ENCODE data around the gene REEP2. TPM values are rescaled to one million over a fixed set of nuclear protein-coding genes. Genes with fewer than 3 reads are reported as not detected.
"Not testable (repeated sequence)": the region's sequence is repeated elsewhere in the genome, so short reads cannot be mapped to it uniquely, and the experiment has no call there.

REEP2 gene
- total and polyA plus RNA-seq, 4 donors = 48.1 to 272 (median 167) TPM

DNA sequence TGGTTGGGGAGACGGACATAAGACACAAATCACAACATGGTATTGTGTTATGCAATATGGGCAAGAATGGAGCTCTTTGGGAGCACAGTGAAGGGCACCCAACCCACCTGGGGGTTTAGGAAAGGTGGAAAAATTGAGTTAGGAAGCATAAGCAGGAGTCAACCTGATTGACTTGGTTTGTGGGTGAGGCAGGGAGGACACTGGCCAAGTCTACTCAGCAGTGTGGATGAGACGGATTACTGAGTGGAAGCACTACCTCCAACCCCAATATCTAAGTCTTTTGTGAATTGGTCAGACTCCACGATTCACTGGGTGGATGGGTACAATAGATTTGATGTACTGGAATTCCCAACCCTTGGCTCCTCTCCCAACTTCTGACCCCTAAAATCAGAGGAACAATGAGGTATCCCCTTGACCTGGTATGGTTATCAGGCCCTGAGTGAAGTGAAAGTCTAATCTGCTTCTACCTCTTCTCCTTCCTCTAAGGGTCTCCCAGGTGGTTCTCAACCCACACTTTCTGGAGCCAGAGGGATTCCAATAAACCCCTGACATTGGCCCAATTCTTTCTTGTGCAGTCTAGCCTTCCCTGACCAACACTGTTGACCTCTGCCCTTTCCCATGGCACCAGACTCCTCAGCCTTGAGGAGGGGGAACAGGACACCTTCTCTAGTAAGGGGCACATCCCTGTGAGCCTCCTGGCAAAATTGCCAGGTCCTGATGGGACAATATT lies 31.6 kb downstream of the REEP2 start:
- WGBS (ENCODE audit: insufficient coverage) = 100% methylated on average over 1 of the region's 3 CpGs
- H3K27ac ChIP-seq (ENCODE audit: low read depth, low read length) = no peak overlapping the region

DNA sequence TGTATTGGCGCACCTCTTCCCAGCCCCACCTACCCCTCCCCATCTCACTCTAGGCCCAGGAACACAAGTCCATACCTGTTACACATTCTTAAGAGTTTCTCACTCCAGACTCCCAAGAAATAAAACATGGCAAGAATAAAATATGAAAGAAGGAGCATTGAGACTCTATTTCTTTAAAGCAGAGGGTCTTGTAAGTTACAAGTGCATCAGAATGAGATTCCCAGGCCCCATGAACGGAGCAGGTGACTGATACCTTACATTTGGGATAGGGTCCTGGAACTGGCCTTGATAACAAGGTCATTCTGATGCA lies 32.1 kb downstream of the REEP2 start:
- no peak overlapping the region for H3K27ac ChIP-seq (ENCODE audit: low read depth, low read length)
- peaks cover 18% of the 10 kb centered on the region for H3K27me3 ChIP-seq (ENCODE audit: control insufficient read depth, insufficient read depth, low read length)
- H3K4me1 ChIP-seq (ENCODE audit: control insufficient read depth, insufficient read depth, low read length) = peaks cover 20% of the 10 kb centered on the region
- H3K4me3 ChIP-seq (ENCODE audit: low read depth, low read length) = no peak overlapping the region
- 86% methylated on average over 1 of the region's 2 CpGs for WGBS (ENCODE audit: insufficient coverage)
- DNase-seq (ENCODE audit: low read depth in 4 of 6, low spot score in 6 of 6) = no peak
- H3K9me3 ChIP-seq (ENCODE audit: control insufficient read depth, insufficient read depth, low read length) = no peaks in the 10 kb centered on the region
- peaks cover 13% of the 10 kb centered on the region for H3K36me3 ChIP-seq (ENCODE audit: control insufficient read depth, insufficient read depth, low read length)

More for the DNA sequence above, 31.6 kb downstream of the REEP2 start:
- Histone ChIP-seq H3K36me3 (ENCODE audit: control insufficient read depth, insufficient read depth, low read length) (peaks cover 13% of the 10 kb centered on the region), H3K9me3 (ENCODE audit: control insufficient read depth, insufficient read depth, low read length) (no peaks in the 10 kb centered on the region), H3K4me3 (ENCODE audit: low read depth, low read length) (no peak overlapping the region), H3K4me1 (ENCODE audit: control insufficient read depth, insufficient read depth, low read length) (peaks cover 25% of the 10 kb centered on the region), H3K27me3 (ENCODE audit: control insufficient read depth, insufficient read depth, low read length) (peaks cover 20% of the 10 kb centered on the region)
- peak in 1 of 6 donors; percentile 63 for DNase-seq (ENCODE audit: low read depth in 4 of 6, low spot score in 6 of 6)

DNA sequence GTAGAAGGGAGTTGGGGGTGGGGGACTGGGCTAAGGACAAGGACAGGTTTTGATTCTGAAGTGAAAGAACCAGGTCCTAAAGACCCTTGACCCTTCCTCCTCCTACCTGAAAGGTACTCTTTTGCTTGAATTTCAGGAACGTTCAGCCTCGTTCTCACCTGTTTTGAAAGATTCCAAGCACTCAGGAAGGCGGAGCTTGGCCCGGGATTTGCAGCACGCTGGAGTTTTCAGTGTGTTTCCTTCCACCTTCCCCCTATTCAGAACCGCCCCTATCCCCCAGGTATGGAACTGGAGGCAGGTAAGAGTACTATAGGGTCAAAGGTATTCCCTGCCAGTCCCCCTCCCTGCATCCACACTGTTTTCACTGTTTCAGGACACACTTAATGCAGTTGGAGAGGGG lies 33.5 kb downstream of the REEP2 start:
- WGBS (ENCODE audit: insufficient coverage) = 57% methylated on average over 4 of the region's 6 CpGs
- Histone ChIP-seq H3K9me3 (ENCODE audit: control insufficient read depth, insufficient read depth, low read length) (no peaks in the 10 kb centered on the region), H3K27me3 (ENCODE audit: control insufficient read depth, insufficient read depth, low read length) (peaks cover 6% of the 10 kb centered on the region), H3K36me3 (ENCODE audit: control insufficient read depth, insufficient read depth, low read length) (peaks cover 6% of the 10 kb centered on the region), H3K4me1 (ENCODE audit: control insufficient read depth, insufficient read depth, low read length) (peaks cover 6% of the 10 kb centered on the region), H3K27ac (ENCODE audit: low read depth, low read length) (no peak overlapping the region), H3K4me3 (ENCODE audit: low read depth, low read length) (no peak overlapping the region)
- no peak for DNase-seq (ENCODE audit: low read depth in 4 of 6, low spot score in 6 of 6)

DNA sequence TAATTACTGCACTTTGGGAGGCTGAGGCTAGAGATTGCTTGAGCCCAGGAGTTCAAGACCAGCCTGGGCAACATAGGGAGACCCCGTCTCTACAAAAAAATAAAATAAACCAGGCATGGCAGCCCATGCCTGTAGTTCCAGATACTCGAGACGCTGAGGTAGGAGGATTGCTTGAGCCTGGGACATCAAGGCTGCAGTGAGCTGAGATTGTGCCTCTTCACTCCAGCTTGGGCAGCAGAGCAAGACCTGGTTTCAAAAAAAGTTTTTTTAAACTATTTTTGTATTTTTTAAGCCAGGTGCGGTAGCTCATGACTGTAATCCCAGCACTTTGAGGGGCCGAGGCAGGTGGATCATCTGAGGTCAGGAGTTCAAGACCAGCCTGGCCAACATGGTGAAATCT lies 34.3 kb downstream of the REEP2 start:
- H3K27me3 ChIP-seq (ENCODE audit: control insufficient read depth, insufficient read depth, low read length) = not testable (repeated sequence)

DNA sequence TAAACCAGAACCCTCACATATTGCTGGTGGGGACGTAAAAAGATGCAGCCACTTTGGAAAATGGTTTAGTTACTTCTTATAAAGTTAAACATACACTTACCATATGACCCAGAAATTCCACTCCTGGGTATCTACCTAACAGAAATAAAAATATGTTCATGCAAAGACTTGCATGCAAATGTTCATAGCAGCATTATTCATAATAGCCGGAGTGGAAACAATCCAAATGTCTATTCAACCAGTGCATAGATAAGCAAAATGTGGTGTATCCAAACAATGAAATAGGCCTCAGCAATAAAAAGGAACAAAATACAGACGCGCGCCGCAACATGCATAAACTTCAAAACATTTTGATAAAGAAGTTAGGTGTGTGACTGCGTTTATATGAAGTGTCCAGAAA lies 38.1 kb downstream of the REEP2 start:
- no peak for DNase-seq (ENCODE audit: low read depth in 4 of 6, low spot score in 6 of 6)
- H3K4me1 ChIP-seq (ENCODE audit: control insufficient read depth, insufficient read depth, low read length) = no peaks in the 10 kb centered on the region
- H3K27me3 ChIP-seq (ENCODE audit: control insufficient read depth, insufficient read depth, low read length) = no peaks in the 10 kb centered on the region
- WGBS (ENCODE audit: insufficient coverage) = 63% methylated on average over 1 of the region's 7 CpGs
- H3K4me3 ChIP-seq (ENCODE audit: low read depth, low read length) = no peak overlapping the region
- H3K36me3 ChIP-seq (ENCODE audit: control insufficient read depth, insufficient read depth, low read length) = no peaks in the 10 kb centered on the region
- H3K27ac ChIP-seq (ENCODE audit: low read depth, low read length) = no peak overlapping the region
- H3K9me3 ChIP-seq (ENCODE audit: control insufficient read depth, insufficient read depth, low read length) = no peaks in the 10 kb centered on the region

More for the DNA sequence above, 34.3 kb downstream of the REEP2 start:
- not testable (repeated sequence) for H3K4me3 ChIP-seq (ENCODE audit: low read depth, low read length); H3K4me1 ChIP-seq (ENCODE audit: control insufficient read depth, insufficient read depth, low read length); H3K36me3 ChIP-seq (ENCODE audit: control insufficient read depth, insufficient read depth, low read length); DNase-seq (ENCODE audit: low read depth in 4 of 6, low spot score in 6 of 6); H3K9me3 ChIP-seq (ENCODE audit: control insufficient read depth, insufficient read depth, low read length); H3K27ac ChIP-seq (ENCODE audit: low read depth, low read length)
- WGBS (ENCODE audit: insufficient coverage) = 85% methylated on average over 5 of the region's 5 CpGs

DNA sequence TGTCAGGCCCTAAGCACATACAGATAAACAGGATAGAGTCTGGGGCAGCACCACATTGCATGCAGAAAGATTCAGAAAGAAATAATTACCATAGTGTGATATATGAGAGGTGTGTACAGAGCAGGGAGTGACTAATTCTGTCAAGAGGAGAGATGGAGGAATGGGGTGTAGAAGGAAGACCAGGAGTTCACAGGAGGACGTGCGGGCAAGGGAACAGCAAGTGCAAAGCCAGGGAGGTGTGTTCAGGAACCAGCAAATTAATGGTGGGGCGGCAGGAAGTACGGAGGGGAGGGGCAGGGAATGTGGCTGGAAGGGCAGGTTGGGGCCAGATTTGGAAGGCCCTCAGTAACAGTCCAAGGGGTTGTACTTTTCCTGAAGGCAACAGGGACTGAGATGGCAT lies 43.8 kb downstream of the REEP2 start:
- no peaks in the 10 kb centered on the region for H3K27me3 ChIP-seq (ENCODE audit: control insufficient read depth, insufficient read depth, low read length)
- H3K27ac ChIP-seq (ENCODE audit: low read depth, low read length) = no peak overlapping the region
- no peaks in the 10 kb centered on the region for H3K9me3 ChIP-seq (ENCODE audit: control insufficient read depth, insufficient read depth, low read length)
- 51% methylated on average over 4 of the region's 4 CpGs for WGBS (ENCODE audit: insufficient coverage)
- no peaks in the 10 kb centered on the region for H3K36me3 ChIP-seq (ENCODE audit: control insufficient read depth, insufficient read depth, low read length)
- H3K4me3 ChIP-seq (ENCODE audit: low read depth, low read length) = no peak overlapping the region
- DNase-seq (ENCODE audit: low read depth in 4 of 6, low spot score in 6 of 6) = no peak
- H3K4me1 ChIP-seq (ENCODE audit: control insufficient read depth, insufficient read depth, low read length) = no peaks in the 10 kb centered on the region

GRCh38 chr5:138488481-138488945 lies 49.7 kb downstream of the REEP2 start:
- no CpG with 5 or more reads among the region's 5 CpGs for WGBS (ENCODE audit: insufficient coverage)
- Histone ChIP-seq H3K27me3 (ENCODE audit: control insufficient read depth, insufficient read depth, low read length) (no peaks in the 10 kb centered on the region), H3K9me3 (ENCODE audit: control insufficient read depth, insufficient read depth, low read length) (no peaks in the 10 kb centered on the region), H3K36me3 (ENCODE audit: control insufficient read depth, insufficient read depth, low read length) (no peaks in the 10 kb centered on the region), H3K4me1 (ENCODE audit: control insufficient read depth, insufficient read depth, low read length) (peaks cover 38% of the 10 kb centered on the region), H3K4me3 (ENCODE audit: low read depth, low read length) (no peak overlapping the region), H3K27ac (ENCODE audit: low read depth, low read length) (no peak overlapping the region)
- DNase-seq (ENCODE audit: low read depth in 4 of 6, low spot score in 6 of 6) = no peak

DNA sequence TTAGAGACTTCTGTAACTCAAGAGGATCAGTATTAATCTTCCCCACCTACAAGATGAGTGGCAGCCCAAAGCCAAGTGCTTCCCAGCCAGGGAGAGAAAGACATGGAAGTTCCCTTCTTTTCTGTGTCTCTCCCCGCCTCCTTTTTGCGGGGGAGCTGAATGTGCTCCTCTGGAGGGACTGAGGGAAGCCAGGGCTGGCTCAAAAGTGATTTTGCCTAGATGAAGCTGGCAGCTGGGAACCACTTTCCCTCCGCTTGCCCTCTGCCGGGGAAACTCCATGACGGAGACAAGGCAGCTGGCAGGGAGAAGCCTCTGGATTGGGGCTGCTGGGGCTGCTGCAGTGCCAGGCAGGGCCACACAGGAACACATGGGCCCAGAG lies 50.8 kb downstream of the REEP2 start:
- Histone ChIP-seq H3K27ac (ENCODE audit: low read depth, low read length) (no peak overlapping the region), H3K36me3 (ENCODE audit: control insufficient read depth, insufficient read depth, low read length) (no peaks in the 10 kb centered on the region), H3K4me1 (ENCODE audit: control insufficient read depth, insufficient read depth, low read length) (peaks cover 43% of the 10 kb centered on the region), H3K4me3 (ENCODE audit: low read depth, low read length) (no peak overlapping the region), H3K27me3 (ENCODE audit: control insufficient read depth, insufficient read depth, low read length) (no peaks in the 10 kb centered on the region), H3K9me3 (ENCODE audit: control insufficient read depth, insufficient read depth, low read length) (no peaks in the 10 kb centered on the region)
- peak in 2 of 6 donors; percentile 62 to 65 for DNase-seq (ENCODE audit: low read depth in 4 of 6, low spot score in 6 of 6)
- 27% methylated on average over 5 of the region's 5 CpGs for WGBS (ENCODE audit: insufficient coverage)

GRCh38 chr5:138490648-138491283 lies 51.9 kb downstream of the REEP2 start:
- H3K27me3 ChIP-seq (ENCODE audit: control insufficient read depth, insufficient read depth, low read length) = no peaks in the 10 kb centered on the region
- H3K9me3 ChIP-seq (ENCODE audit: control insufficient read depth, insufficient read depth, low read length) = no peaks in the 10 kb centered on the region
- no peak overlapping the region for H3K27ac ChIP-seq (ENCODE audit: low read depth, low read length)
- H3K36me3 ChIP-seq (ENCODE audit: control insufficient read depth, insufficient read depth, low read length) = no peaks in the 10 kb centered on the region
- 62% methylated on average over 12 of the region's 12 CpGs for WGBS (ENCODE audit: insufficient coverage)
- peaks cover 43% of the 10 kb centered on the region for H3K4me1 ChIP-seq (ENCODE audit: control insufficient read depth, insufficient read depth, low read length)
- H3K4me3 ChIP-seq (ENCODE audit: low read depth, low read length) = no peak overlapping the region
- DNase-seq (ENCODE audit: low read depth in 4 of 6, low spot score in 6 of 6) = peak in 2 of 6 donors; percentile 40 to 70

GRCh38 chr5:138491284-138491648 lies 52.4 kb downstream of the REEP2 start:
- no peak for DNase-seq (ENCODE audit: low read depth in 4 of 6, low spot score in 6 of 6)
- Histone ChIP-seq H3K27me3 (ENCODE audit: control insufficient read depth, insufficient read depth, low read length) (no peaks in the 10 kb centered on the region), H3K9me3 (ENCODE audit: control insufficient read depth, insufficient read depth, low read length) (no peaks in the 10 kb centered on the region), H3K4me3 (ENCODE audit: low read depth, low read length) (peak overlapping the region; percentile 45), H3K27ac (ENCODE audit: low read depth, low read length) (peak overlapping the region; percentile 8), H3K36me3 (ENCODE audit: control insufficient read depth, insufficient read depth, low read length) (no peaks in the 10 kb centered on the region), H3K4me1 (ENCODE audit: control insufficient read depth, insufficient read depth, low read length) (peaks cover 43% of the 10 kb centered on the region)
- WGBS (ENCODE audit: insufficient coverage) = 52% methylated on average over 6 of the region's 11 CpGs

Data from spinal cord (tissue), 10 donors.